Islet precursor cell (in vitro differentiated cells): ENCODE results near the gene PRDM13.
A peak's percentile ranks its signal among the peaks of the same experiment; 100 is the strongest.
"Not testable (repeated sequence)": the region's sequence is repeated elsewhere in the genome, so short reads cannot be mapped to it uniquely, and the experiment has no call there.

Experiments used
- DNase-seq: peaks from one replicate; pipeline ENCODE4 v3.0.0-alpha.2; 2018

The PRDM13 gene

DNA sequence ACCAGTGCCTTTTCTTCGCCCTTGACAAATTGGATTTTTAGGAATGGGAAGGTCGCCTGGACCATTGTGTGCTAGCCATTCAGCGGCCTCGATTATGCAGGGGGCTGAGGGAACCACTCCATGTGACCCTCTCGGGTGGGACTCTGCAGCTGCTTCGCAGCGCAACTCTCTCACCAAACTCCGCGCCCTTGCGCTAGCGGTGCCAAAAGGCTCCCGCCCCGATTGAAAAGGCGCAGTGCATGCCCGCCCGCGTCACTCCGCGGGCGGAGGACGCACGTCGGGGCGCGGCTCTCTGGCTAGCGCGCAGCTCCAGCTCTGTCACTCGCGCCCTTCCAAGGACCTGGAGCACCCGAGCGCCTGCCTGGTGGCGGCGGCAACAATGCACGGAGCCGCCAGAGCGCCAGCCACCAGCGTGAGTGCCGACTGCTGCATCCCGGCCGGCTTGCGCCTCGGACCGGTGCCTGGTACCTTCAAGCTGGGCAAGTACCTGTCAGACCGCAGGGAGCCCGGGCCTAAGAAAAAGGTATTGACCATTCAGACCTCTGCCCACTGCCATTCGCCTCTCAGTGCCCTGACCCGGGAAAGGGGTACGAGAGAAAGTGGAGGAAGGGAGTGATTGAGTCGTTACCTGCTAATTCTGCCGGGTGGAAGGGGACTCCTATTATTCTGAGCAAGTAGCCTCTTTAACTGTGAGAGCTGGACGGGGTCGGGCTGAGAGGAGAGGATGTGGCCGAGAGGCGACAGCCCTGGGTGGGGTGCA is at the start of gene PRDM13:
Gene PRDM13 (plus strand): TSS at position 178 of the 760 bp plus-strand sequence. CDS start 202 bp downstream, at position 380.
- DNase-seq = no peak

DNA sequence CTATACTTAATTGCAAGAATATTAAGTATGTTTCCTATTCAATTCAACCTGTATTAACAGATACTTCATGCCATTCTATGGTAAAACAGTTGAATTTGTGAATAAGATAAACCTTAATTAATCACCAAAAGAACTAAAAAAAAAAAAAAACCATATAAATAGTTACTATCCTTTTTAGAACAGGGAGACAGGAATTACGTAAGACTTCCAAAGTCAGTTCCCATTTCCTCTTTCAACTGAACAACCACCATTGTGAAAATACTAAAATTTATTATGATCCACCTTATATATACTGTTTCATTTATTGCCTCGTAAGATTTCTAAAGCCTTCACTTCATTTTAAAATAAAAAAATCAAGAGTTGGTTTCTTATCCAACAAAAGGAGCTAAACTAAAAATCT is 47.6 kb upstream of the PRDM13 start:
- DNase-seq = no peak

DNA sequence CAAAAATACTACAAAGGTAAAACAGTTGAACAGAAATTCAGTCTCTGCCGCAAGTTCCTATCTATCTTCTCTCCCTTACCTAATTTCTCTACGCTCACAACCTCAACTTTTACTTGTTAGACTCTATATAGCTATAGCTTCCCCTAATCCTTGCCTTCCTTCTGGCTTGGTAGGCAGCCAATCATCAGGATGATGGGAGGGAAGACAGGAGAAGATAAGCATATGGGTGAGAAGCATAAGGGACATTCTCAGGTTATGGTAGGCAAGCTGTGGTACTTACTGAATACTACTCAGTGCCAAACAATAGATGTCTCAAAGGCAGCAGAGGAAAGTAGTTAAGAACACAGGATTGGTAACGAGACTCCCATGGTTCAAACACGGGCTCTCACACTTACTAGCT is 46.0 kb upstream of the PRDM13 start:
- DNase-seq = no peak

DNA sequence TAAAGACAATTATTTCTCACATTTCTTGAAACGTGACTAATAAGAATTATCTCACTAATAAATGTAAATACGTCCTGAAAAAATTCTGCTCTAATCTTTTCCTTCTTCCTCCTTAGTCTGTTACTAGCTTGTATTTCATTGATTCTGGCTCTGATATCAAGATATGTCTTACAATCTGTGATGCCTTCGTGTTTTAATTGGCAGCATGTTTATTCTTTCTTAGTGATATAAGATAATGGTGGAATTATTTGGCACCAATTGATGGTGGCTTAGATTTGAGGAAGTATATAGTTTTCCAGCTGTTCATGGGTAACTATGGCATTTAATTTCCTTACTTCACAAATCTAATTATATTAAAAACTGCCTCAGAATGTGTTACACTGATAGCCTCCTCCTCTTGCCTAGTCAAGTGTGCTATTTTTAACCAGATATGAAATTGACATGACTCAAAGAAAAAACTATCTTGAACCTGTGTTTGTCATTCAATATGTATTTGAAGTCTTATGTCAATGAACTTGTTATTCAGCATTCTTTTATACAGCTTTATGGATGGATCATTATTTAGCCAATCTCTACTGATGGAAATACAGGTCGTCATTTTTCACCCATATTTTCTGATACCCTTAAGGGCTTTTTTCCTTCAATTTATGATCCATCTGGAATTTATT is 43.4 kb upstream of the PRDM13 start:
- no peak for DNase-seq

DNA sequence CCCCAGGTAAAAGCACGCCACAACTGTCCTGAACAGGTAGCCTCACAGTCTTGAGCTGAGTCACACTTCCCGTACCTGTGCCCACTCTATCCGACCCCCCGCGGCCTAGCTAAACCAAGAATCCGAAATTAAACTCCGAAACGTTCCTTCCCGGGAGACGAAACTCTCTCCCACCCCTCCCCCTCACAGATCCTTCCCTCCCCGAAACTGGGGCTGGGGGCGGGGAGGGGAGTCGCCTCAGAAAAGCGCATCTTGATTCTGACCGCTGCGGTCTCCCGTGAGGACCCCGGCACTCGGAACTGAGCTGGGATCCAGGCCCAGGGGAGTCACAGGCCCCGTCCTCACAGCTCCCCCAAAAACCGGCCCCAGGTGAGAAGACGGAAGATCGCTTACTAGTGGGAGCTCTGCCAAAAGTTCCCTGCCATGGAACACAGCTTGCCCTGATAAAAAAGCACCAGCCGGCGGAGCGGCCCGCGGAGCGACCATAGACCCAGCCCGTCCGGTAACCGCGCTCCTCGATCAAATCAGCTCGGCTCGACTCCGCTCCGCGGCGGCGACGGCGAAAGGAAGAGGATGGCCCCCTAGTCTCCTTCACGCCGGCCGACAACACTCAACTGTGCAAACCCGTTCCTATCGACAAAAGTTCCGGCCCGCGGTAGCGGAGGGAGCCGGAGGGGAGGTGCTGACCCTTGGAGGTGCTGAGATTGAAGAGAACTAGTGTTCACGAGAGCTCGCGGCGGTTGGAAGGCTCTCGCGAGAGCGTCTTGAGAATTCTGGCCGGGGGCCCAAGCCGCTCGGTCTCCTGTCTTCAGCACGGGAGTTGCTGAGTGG is 38.3 kb upstream of the PRDM13 start, which contains the start of gene CCNC:
Gene CCNC (minus strand): TSS at position 558 of the 831 bp plus-strand sequence. CDS start 133 bp downstream, at position 425.
- peak; percentile 98 for DNase-seq

DNA sequence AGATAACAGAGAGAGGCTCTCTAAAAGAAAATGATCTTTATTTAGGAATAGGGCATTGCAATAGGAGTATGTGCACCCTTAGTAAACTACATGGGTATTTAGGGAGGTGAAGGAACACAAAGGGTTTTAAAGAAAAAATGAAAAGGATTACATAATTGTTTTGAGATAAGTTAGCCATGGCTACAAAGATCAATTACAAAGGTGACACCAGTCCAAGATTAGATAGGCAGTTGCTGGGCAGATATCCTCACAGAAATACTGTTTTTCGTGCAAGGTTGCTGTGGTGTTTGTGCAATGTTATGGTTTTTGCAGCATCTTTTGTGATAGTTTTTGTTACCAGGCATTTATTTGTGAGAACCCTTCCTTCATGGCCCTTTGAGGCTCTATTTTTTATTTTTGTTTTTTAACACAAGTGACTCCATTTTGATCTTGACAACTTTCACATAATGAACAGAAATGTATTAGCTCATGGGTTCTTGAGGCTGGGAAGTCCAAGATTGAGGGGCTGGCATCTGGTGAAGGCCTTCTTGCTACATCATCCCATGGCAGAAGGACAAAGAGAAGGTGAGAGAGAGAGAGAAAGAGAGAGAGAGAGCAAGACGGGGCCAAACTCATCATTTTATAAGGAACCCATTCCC is 32.5 kb upstream of the PRDM13 start:
- no peak for DNase-seq

DNA sequence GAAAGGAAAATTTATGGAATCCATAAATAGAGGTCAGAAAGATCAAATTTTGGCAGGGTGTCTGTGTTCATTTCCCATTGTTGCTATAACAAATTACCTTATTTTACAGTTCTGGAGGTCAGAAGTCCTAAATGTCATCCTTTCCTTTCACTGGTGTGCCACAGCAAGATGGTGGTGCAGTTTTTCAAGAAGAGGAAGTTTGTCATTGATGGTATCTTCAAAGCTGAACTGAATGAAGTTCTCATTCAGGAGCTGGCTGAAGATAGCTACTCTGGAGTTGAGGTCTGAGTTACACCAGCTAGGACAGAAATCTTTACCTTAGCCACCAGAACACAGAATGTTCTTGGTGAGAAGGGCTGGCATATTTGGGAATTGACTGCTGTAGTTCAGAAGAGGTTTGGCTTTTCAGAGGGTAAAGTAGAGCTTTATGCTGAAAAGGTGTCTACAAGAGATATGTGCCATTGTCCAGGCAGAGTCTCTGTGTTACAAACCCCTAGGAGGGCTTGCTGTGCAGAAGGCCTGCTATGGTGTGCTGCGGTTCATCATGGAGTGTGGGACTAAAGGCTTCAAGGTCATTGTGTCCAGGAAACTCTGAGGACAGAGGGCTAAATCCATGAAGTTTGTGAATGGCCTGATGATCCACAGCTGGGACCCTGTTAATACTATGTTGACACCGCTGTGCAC is 30.9 kb upstream of the PRDM13 start:
- no peak for DNase-seq

DNA sequence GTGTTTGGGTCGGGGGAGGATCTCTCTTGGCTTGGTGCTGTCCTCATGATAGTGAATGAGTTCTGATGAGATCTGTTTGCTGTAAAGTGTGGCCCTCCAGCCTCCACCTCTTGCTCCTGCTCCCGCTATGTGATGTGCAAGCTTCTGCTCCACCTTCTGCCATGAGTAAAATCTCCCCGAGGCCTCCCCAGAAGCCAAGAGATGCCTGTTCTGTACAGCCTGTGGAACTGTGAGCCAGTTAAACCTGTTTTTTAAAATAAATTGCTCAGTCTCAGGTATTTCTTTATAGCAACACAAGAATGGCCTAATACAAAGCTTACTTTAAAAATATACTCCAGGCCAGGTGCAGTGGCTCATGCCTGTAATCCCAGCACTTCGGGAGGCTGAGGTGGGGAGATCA is 26.9 kb upstream of the PRDM13 start:
- no peak for DNase-seq

DNA sequence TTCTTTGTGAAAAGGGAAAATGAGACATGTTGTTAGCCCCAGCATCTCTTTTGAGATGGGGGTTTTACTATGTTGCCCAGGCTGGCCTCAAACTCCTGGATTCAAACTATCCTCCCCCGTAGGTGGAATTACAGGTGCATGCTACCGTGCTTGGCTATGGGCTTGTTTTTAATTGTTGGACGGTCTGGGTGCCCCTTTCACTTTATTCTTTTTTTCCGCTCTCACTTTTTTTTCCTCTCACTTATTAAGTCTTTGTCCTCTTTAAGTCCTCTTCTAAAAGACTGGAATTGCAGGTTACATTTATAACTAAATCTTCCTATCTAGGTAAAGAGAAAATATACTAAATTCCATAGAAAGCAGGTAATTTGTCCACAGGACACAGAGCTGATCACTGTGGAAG is 18.8 kb upstream of the PRDM13 start:
- DNase-seq = no peak

DNA sequence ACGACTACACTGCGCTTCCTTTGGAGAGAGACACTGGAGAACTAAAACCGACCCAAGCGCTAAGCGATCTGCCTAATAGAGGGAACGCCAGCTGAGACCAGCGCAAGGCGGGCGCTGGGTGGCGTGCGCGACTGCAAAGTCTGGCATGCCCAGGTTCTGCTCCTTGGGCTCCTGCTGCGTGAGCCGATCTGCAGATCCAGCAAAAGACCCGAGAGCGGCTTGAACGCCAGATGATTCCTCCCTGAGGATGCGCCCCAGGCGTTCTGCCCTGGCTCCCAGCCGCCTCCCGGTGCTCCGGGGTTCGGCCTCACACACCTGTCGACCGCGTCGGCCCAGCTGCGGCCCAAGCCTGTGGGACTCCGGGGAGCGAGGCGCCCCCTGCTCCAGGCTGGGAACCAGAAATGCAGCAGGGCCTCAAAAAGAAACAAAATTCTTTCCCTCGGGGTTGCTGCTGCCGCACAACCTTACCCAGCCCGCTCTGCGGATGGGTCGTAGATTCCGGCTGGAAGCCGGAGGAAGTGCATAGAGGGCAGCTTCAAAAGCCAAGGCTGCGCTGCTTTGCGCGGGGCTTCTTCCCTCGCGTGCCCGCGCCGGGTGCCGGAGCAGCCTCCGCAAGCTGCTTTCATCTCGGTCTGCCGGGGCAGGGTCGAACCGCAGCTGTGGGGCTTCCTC is 17.9 kb upstream of the PRDM13 start:
- peak; percentile 94 for DNase-seq

DNA sequence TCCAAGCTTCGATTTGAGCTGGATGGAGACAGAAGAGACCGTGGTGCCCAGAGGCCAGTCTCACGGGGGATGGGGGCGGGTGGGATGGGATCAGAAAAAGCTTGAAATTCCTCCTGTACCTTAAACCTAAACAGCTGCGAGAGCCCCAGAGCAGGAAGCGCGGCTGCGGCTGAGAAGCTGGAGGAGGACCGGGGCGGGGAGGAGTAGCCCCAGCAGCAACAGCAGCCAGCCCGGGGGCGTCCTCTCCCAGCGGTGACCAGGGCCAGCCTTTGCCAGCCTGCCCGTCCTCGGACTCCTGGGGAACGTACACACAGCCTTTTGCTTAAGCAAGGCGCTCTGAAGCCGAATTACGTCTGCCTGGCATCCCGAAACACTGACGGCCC is 17.4 kb upstream of the PRDM13 start:
- DNase-seq = no peak

DNA sequence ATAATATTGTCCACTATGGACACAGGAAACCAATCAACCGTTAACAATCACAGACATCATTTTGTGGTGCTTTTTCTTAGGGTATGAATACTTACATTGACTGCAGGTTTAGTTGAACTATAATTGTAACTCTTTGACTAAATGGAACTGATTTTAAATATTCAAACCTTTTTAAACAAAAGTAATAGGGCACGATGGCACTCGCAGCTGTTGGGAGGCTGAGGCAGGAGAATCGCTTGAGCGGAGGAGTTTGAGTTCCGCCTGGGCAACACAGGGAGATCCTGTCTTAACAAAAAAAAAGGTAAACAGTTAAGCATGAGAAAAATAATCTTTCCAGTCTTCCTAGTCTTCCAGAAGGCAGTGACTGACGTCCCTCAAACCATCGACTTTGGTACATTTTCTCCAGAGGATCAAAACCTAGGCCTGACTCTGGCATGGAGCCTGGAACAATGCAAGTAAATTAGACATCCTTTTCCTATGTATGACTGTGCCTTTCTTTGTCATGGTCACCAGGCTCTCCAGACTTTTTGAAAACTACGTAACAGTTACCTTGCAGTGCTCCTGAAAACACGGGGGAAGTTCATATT is 16.6 kb upstream of the PRDM13 start:
- no peak for DNase-seq

DNA sequence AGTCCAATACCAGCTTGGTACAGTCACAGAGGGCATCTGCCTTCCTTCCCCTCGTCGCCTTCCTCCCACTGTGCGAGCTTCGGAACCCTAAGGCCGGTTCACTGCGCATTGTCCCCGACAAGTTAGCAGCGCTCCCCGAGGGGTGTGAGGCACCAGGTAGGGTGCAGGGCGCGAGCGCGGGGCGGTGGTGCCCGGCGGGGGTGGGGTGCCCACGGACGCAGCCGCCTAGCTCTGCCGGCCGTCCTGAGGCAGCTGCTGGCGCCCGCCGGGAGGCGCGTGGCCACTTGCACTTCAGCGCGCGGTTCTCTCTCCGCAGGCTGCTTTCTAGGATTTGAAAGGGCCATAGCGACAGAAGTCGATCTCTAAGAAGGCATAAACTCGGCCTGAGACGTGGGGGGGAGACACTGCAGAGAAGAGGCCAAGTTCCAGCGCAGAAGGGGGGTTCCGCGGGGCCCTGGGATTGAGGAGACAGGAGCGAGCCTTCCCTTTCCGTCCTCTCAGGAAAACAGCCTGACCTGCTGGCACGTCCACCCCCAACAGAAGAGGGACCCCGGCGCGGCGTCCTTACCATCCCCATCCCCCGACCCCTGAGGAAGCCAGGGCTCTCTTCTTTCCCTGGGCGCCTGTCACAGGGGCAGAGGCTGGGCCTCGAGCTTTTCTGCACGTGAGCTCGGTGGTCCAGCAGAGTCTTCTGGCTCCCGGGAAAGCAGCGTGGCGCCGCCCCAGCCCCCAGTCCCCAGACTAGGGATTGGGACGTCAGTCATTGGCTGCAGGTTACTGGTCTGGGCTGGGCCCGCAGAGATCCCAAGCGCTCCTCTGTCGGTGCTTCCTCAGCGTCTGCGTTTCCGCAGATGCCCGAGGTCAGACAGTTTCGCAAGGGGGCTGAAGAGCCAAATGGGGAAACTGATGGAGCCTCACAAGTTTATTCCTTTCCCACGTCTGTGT is 15.6 kb upstream of the PRDM13 start:
- peak; percentile 73 for DNase-seq

DNA sequence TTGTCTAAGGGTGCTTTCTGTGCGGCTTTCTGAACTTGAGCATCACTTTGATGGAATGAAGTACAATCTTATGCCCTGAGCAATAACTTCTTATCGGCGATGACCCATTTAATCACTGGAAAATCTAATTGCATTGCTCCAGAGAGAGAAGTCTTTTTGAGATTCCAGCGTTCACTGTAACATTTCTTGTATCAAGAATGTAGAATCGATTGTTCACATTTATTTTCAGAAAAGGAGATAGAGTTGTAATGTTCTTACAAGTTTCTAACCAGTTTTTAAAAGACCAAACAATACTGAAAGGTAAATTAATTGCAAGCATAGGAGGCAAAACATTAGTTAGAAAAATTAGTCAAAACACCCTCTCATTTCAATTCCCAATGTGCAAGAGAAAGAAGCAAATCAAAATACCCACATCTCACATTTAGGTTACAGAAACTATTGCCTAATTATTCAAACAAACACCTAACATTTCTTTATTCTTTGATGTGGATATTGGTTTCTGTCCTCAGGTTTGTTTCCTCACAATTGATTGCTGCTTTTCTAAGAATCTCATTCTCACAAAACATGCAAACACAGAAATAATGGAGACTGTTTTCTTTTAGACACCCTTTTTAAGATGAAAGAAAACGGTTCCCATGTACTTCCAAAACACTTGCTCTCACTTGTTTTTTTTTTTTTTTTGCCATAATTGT is 14.8 kb upstream of the PRDM13 start:
- DNase-seq = no peak

DNA sequence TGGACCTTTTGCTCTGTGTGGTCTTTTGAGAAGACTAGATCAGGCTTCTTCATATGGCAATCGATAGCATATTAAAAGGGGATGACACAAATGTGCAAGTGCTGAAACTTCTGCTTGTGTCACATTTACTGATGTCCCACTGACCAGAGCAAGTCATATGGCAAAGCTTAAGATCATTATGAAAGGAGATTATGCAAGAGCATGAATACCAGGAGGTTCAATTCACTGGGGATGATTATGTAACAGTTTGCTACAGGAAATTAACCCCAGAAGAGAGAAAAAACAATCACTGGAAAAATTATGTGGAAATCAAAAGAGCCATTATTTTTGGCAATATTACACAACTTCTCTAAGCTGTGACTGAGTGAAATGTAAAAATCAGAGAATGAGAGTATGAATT is 13.7 kb upstream of the PRDM13 start:
- DNase-seq = no peak

DNA sequence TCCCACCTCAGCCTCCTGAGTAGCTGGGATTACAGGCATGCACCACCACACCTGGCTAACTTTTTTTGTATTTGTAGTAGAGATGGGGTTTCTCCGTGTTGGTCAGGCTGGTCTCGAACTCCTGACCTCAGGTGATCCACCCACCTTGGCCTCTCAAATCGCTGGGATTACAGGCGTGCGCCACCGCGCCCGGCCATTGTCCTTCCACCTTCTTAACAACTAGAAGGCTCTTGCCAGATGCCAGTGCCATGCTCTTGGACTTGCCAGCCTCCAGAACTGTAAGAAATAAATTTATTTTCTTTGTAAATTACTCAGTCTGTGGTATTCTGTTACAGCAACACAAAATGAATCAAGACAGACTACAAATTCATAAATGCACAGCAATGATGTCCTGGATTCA is 11.9 kb upstream of the PRDM13 start:
- not testable (repeated sequence) for DNase-seq

DNA sequence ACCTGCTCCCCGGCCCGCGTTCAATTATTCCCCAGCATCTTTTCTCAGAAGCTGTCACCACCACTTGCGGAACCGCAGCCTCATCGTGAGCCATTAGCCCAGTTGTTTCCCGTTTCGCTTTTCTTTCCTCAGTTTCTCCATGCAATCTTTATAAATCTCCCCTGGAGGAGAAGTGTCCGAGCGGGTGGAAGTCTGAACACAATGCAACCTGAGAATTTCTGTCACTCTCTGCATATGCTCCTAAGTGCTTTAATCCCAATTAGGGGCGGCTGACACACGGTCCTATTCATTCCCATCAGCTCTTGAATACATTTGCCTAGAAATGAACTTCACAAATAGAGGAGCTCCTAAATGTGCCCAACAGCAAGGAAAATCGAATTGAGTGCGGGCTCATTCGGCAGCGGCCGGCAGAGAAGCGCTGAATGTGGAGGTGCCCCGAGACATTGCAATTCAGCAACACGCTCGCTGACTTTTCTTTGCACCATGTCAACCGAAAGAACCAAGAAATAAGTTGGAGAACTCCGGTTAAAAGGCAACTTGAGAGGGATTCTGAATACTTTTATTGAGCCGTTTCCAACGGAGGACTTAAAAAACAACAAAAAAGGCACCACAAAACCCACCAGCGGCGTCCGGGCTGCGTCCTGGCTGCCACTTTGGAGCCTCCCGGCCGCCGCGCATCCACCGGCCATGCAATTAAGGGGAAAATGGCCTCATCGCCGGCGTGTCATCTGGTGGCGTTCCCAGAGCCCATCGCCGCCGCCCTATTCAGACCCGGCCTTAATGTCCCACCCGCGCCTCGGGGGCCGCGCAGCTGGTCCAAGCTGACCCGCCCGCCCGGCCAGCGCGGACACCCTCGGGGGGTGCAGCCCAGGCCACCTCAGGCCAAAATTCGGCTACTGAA is 3.9 kb upstream of the PRDM13 start:
- no peak for DNase-seq

DNA sequence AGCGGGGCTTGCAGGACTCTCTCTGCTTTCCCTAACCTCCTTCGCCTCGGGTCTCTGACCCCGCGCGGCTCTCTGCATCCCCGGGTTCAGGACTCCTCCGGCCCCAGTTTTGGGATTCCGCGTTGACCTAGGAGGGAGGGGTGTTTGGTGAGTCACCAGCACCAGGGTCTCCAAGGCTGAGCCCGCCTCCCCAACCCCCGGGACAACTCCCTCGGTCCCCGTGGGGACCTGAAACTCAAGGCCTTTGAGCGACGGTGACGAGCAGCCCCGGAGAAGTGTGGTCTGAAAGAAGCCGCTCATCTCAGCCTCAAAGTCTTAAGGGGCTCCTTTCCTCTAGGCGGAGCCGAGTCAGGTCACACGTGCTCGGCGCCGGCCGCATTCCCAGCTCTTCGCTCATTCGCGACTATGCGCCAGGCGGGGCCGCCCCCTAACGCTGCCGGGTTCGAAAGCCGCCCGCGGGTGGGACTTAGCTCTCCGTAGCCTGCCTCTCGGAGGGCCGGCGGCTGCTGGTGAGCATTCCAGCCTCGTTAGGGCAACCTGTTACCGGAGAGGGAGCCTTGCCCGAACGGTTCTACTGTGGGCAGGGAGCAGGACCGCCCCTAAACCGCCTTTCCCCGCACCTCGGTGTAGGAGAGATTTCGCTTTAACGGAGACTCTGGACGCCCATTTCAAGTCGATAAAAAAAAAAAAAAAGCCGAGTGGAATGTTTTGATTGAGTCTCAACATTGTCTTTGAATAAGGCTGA is 3.0 kb upstream of the PRDM13 start:
- DNase-seq = peak; percentile 85
